Chondrocyte (in vitro differentiated cells): Measurements from ENCODE around the gene TSHZ2. TPM values are rescaled to one million over a fixed set of nuclear protein-coding genes. Genes with fewer than 3 reads are reported as not detected.

Experiments
- DNase-seq: peaks from one replicate; pipeline ENCODE4 v3.0.0; 2021; ENCODE audit warnings: mixed read lengths, low spot score
- H3K27ac Mint-ChIP-seq: one replicate; pipeline ENCODE4 v1.8.0; 2021; ENCODE audit warnings: mild to moderate bottlenecking, moderate library complexity, mixed read lengths; ENCODE audit not compliant: unreplicated experiment
- H3K27me3 Mint-ChIP-seq: 2 replicates; pipeline ENCODE4 v1.8.0; 2021; ENCODE audit warnings: low read depth, mixed read lengths
- H3K36me3 Mint-ChIP-seq: 2 replicates; pipeline ENCODE4 v1.8.0; 2021; ENCODE audit warnings: low read depth, mixed read lengths
- H3K4me1 Mint-ChIP-seq: 2 replicates; pipeline ENCODE4 v1.8.0; 2021; ENCODE audit warnings: low read depth, mild to moderate bottlenecking, mixed read lengths
- H3K4me3 Mint-ChIP-seq: one replicate; pipeline ENCODE4 v1.8.0; 2021; ENCODE audit warnings: mild to moderate bottlenecking, moderate library complexity, mixed read lengths; ENCODE audit not compliant: unreplicated experiment
- H3K9me3 Mint-ChIP-seq: 2 replicates; pipeline ENCODE4 v1.8.0; 2021; ENCODE audit warnings: low read depth, mixed read lengths
- total RNA-seq: library from RNA; stranded (reverse); gene quantifications from 3 replicates; pipeline ENCODE4 v1.2.1, GENCODE V29; 2021
- TF ChIP-seq, protein P1 (sequence below): fragments of 200-600 bp; sonication (generic); IDR thresholded peaks from 2 replicates; pipeline ENCODE4 v1.5.0; 2021; ENCODE audit warnings: antibody characterized with exemption, mild to moderate bottlenecking, moderate library complexity

Gene TSHZ2
- total RNA-seq, 1 donor from 2014 or later = 0.37 TPM

- no peaks in the 10 kb centered on the region for H3K27me3 Mint-ChIP-seq
- H3K36me3 Mint-ChIP-seq = no peaks in the 10 kb centered on the region
- H3K9me3 Mint-ChIP-seq = no peaks in the 10 kb centered on the region
- H3K4me1 Mint-ChIP-seq = no peaks in the 10 kb centered on the region
- no peak for DNase-seq
- no peak overlapping the region for H3K27ac Mint-ChIP-seq
- H3K4me3 Mint-ChIP-seq = no peak overlapping the region
- TF ChIP-seq, protein P1, sequence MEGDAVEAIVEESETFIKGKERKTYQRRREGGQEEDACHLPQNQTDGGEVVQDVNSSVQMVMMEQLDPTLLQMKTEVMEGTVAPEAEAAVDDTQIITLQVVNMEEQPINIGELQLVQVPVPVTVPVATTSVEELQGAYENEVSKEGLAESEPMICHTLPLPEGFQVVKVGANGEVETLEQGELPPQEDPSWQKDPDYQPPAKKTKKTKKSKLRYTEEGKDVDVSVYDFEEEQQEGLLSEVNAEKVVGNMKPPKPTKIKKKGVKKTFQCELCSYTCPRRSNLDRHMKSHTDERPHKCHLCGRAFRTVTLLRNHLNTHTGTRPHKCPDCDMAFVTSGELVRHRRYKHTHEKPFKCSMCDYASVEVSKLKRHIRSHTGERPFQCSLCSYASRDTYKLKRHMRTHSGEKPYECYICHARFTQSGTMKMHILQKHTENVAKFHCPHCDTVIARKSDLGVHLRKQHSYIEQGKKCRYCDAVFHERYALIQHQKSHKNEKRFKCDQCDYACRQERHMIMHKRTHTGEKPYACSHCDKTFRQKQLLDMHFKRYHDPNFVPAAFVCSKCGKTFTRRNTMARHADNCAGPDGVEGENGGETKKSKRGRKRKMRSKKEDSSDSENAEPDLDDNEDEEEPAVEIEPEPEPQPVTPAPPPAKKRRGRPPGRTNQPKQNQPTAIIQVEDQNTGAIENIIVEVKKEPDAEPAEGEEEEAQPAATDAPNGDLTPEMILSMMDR = no peak
Measured at GRCh38 chr20:53226826-53227225, 254.7 kb downstream of the TSHZ2 start.

DNA sequence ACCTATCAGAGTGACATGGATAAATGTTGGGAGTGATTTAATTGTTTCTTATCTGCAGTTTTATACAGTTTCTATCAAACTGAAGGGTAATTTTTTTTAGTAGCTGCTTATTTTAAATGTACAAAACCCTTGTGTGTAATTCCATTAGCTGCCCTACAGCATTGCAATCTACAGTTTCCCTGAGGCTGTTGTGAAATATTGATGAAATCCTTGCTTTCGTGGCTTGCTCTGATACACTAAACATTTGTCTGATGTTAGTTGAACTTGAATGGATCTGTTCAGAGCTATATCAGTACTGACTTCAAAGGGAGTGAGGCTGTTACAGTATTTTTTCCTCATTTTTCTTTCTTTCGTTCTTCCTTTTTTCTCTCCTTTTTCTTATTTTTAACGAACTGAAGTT lies 255.4 kb downstream of the TSHZ2 start:
- Mint-ChIP-seq H3K36me3 (no peaks in the 10 kb centered on the region), H3K9me3 (no peaks in the 10 kb centered on the region), H3K27me3 (no peaks in the 10 kb centered on the region), H3K4me1 (no peaks in the 10 kb centered on the region), H3K4me3 (no peak overlapping the region), H3K27ac (no peak overlapping the region)
- TF ChIP-seq, protein P1 = no peak
- DNase-seq = no peak

- DNase-seq = no peak
- Mint-ChIP-seq H3K36me3 (no peaks in the 10 kb centered on the region), H3K27me3 (no peaks in the 10 kb centered on the region), H3K9me3 (no peaks in the 10 kb centered on the region), H3K27ac (no peak overlapping the region), H3K4me3 (no peak overlapping the region), H3K4me1 (no peaks in the 10 kb centered on the region)
- TF ChIP-seq, protein P1 = no peak
Measured at GRCh38 chr20:53231061-53231460, 258.9 kb downstream of the TSHZ2 start.

GRCh38 chr20:53237461-53237860 lies 265.3 kb downstream of the TSHZ2 start:
- no peak overlapping the region for H3K27ac Mint-ChIP-seq
- TF ChIP-seq, protein P1 = no peak
- DNase-seq = no peak
- no peaks in the 10 kb centered on the region for H3K36me3 Mint-ChIP-seq
- H3K27me3 Mint-ChIP-seq = no peaks in the 10 kb centered on the region
- H3K4me1 Mint-ChIP-seq = no peaks in the 10 kb centered on the region
- no peak overlapping the region for H3K4me3 Mint-ChIP-seq
- H3K9me3 Mint-ChIP-seq = peaks cover 2% of the 10 kb centered on the region

DNA sequence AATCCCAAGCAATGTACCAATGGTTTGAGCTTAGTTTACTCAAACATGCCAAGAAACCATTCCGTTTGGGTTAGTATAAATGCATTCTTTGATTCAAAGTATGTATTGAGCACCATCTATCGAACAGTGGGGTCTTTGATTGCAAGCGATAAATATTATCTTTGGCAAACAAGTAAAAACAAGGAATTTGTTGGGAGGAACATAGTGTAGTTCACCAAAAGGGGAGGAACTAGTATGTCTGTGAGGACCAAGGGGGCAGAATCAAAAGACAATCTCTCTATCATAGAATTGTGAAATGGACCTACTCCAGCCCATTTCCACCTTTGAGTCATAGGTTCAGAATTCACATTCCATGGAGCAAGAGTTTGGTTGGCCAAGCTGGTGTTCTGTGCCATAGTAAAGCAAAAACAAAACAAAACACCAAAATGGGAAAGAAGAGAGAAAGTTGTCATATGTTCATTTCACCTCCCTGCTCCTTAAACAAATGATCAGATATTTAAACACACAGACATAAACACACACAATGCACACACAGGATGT lies 266.0 kb downstream of the TSHZ2 start:
- Mint-ChIP-seq H3K27ac (no peak overlapping the region), H3K36me3 (no peaks in the 10 kb centered on the region), H3K27me3 (no peaks in the 10 kb centered on the region), H3K4me1 (no peaks in the 10 kb centered on the region), H3K9me3 (peaks cover 2% of the 10 kb centered on the region), H3K4me3 (no peak overlapping the region)
- DNase-seq = no peak
- TF ChIP-seq, protein P1 = no peak
